Stimulated activated naive B cell treated with anti-CD40 and anti-IgM and Interleukin-4, amounts not matched to agents 10 μg/mL and 1 μg/mL and 100 μg/mL, for 72 hours (primary cell): Measurements from ENCODE around the gene SGMS2.

Experiments
- ATAC-seq, 2 donors: fragments of 150-1000 bp; cut with Tn5 transposase; replicated peaks; 2 replicates each; pipeline ENCODE4 v1.10.0; 2021; ENCODE audit warnings: moderate library complexity in 1 of 2
- DNase-seq: peaks from one replicate; pipeline ENCODE4 v3.0.0; 2021
- H3K27ac Mint-ChIP-seq: one replicate; pipeline ENCODE4 v1.8.0; 2022; ENCODE audit warnings: mild to moderate bottlenecking, mixed read lengths
- H3K27me3 Mint-ChIP-seq, 2 donors: one replicate each; pipeline ENCODE4 v1.8.0; 2022; ENCODE audit warnings: mixed read lengths in 2 of 2
- H3K36me3 Mint-ChIP-seq, 2 donors: one replicate each; pipeline ENCODE4 v1.8.0; 2022; ENCODE audit warnings: mixed read lengths in 2 of 2, mild to moderate bottlenecking in 1 of 2
- H3K4me1 Mint-ChIP-seq, 2 donors: one replicate each; pipeline ENCODE4 v1.8.0; 2022; ENCODE audit warnings: mixed read lengths in 2 of 2, mild to moderate bottlenecking in 1 of 2
- H3K4me3 Mint-ChIP-seq, 2 donors: one replicate each; pipeline ENCODE4 v1.8.0; 2022; ENCODE audit warnings: mild to moderate bottlenecking in 2 of 2, mixed read lengths in 2 of 2, moderate library complexity in 1 of 2
- H3K9me3 Mint-ChIP-seq, 2 donors: one replicate each; pipeline ENCODE4 v1.8.0; 2022; ENCODE audit warnings: mixed read lengths in 2 of 2, mild to moderate bottlenecking in 1 of 2

SGMS2 gene

DNA sequence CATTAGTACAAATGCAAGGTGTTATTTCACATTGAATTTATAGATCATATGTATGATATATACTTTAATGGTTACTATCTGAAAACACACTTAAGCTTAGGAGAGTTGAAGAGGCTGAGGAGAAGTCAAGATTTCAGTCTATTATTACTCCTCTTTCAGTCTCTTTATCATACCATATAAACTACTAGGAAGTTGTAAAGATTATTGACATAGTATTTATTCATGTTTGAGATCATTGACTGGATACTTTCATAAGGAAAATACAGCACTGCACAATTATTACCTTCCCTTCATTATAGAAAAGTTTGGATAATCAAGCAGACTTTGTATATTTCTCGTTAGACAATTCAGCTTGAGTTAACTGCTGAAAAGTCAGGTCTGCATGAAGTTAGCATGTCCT is 10.0 kb upstream of the SGMS2 start:
- Mint-ChIP-seq H3K9me3 (no peaks in the 10 kb centered on the region), H3K27me3 (peaks cover under 1 to 5% of the 10 kb centered on the region in 2 donors), H3K27ac (no peak overlapping the region), H3K36me3 (no peaks in the 10 kb centered on the region), H3K4me3 (no peak overlapping the region), H3K4me1 (no peaks in the 10 kb centered on the region)
- ATAC-seq (no peak), DNase-seq (no peak)

DNA sequence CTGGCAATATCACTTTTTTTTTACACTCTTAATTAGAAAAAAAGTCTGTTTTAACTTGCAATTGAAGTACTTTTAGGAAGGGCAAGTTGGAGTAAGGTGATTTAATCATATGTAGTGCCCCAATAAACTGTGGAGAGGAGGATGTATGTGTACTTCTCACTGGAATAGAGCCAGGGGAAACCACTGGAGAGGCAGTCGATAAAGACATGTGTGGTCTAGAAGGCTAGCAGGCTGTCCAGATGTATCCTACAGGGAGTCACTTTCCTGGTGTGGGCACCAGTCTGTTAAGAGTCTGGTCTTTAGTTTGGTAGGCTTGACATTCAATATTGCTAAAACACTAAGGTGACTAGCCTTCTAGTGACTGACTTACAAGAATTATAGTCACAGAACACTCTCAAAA is 9.6 kb upstream of the SGMS2 start:
- ATAC-seq, result no peak
- no peaks in the 10 kb centered on the region for H3K9me3 Mint-ChIP-seq
- peaks cover 2 to 7% of the 10 kb centered on the region in 2 donors for H3K27me3 Mint-ChIP-seq
- H3K4me3 Mint-ChIP-seq, result no peak overlapping the region
- H3K36me3 Mint-ChIP-seq, result no peaks in the 10 kb centered on the region
- no peaks in the 10 kb centered on the region for H3K4me1 Mint-ChIP-seq
- DNase-seq, result no peak
- H3K27ac Mint-ChIP-seq, result no peak overlapping the region

DNA sequence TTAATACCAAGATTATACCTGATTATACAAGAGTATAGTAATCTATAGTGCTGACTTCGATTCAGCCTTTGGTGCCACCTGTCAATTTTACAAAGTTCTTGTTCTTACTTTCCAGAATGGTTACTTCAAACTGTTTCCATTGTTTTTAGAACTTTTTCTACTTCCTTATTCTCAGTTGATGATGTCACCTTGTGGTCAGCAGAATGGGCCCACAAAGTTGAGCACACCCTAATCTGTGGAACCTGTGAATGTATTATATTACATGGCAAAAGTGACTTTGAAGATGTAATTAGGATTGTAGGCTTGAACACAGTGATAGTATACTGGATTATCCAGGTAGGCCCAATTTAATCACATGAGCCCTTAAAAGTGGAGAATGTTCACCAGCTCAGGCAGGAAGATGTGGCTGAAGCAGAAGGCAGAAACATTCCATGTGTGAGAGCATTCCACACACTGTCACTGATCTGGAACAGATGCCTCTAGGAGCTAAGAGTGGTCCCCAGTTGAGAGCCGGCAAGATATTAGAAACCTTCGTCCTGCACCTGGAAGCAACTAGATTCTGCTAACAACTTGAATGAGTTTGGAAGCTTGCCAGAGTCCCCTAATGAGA is 6.3 kb upstream of the SGMS2 start:
- Mint-ChIP-seq H3K36me3 (no peaks in the 10 kb centered on the region), H3K27ac (no peak overlapping the region), H3K4me3 (no peak overlapping the region), H3K27me3 (peaks cover 11 to 12% of the 10 kb centered on the region in 2 donors), H3K4me1 (no peaks in the 10 kb centered on the region), H3K9me3 (no peaks in the 10 kb centered on the region)
- ATAC-seq (peak; percentile 53 to 63), DNase-seq (no peak)

DNA sequence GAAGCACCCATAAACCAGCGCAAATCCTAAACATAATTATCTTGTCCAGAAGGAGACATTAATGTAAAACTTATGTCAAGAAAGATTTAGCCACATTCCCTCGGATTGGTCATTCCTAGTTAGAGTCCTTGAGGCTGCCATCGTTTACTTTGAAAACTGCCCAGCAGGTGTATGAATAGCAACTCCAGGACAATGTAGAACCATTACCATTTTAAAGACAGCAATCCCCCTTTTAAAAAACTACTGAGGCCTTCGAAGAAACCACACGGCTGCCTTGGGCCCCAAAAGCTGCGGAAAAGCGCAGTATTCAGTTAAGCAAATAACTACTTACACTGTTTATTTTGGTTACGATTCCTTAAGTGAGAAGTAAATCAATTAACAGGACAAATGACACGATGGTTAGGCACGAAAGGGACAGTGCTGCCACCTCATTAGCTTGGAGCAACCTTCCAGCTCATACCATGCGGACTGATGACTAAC is 822 bp upstream of the SGMS2 start:
- peaks cover 6 to 17% of the 10 kb centered on the region in 2 donors for H3K4me1 Mint-ChIP-seq
- H3K27me3 Mint-ChIP-seq, result peaks cover 41 to 56% of the 10 kb centered on the region in 2 donors
- H3K36me3 Mint-ChIP-seq, result no peaks in the 10 kb centered on the region
- no peak for ATAC-seq
- no peaks in the 10 kb centered on the region for H3K9me3 Mint-ChIP-seq
- H3K4me3 Mint-ChIP-seq, result peak overlapping the region in 1 of 2 donors; percentile 86
- no peak overlapping the region for H3K27ac Mint-ChIP-seq
- no peak for DNase-seq

DNA sequence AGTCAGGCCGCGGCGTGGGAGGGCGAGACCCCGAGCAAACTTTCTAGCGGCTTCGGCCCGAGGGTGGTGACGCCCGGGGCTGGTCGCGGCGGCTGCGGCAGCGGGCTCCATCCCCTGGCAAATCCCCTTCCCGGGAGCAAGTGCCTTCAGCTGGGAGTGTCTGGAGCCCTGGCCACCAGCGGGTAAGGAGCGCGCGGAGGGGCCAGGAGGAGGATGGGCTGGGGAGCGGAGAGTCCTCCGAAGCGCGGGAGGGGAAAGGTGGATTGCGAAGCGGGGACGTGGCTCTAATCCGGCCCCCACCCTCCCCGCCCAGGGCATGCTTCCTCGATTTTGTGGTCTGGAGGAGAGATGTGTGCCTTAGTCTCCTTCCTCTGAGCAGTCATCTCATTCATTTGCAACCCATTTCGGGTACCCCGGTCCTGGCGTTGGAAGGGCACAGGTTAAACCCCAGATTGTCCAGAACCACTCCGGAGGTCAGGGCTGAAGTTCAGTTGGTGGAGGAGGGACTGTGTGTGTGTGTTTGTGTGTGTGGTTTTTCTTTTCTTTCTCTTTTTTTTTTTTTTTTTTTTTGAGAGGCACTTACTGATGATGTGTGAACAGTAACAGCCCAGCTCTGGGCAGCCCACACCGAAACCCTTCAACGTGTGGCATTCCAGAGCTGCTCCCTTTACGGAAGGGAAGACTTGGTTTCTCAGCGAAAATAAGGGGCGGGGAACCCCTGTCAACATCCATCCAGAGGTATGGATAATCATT is 516 bp downstream of the SGMS2 start:
- peaks cover 6 to 17% of the 10 kb centered on the region in 2 donors for H3K4me1 Mint-ChIP-seq
- no peaks in the 10 kb centered on the region for H3K36me3 Mint-ChIP-seq
- peak; percentile 42 to 53 for ATAC-seq
- peak overlapping the region; percentile 84 to 86 for H3K4me3 Mint-ChIP-seq
- H3K27me3 Mint-ChIP-seq, result peaks cover 45 to 60% of the 10 kb centered on the region in 2 donors
- H3K27ac Mint-ChIP-seq, result peak overlapping the region; percentile 39
- no peaks in the 10 kb centered on the region for H3K9me3 Mint-ChIP-seq
- no peak for DNase-seq

DNA sequence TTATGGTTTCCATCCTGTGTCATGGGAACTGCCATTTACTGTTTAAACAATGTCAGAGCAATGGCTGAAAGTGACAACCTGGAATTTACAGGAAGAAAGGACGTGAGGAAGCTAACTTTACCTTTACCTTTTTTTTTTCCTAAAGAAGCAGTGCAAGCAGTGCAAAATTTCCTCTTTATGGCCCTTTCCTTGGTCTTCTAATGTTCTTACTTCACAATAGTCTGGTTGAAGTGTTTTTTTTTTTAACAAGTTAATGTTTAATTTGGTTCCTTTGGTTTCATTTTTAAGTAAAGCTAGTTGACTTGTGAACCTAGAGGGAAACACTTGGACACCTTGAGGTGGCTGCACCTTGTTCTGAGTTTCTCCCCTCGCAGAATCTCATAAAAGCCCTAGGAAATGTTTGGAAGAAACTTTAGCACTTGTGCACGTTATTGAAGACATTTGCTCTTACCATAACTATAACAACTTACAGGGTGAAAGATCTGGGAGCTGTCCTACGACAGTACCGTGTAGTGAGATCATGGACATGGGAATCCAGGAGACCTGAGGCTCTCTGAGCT is 1.8 kb downstream of the SGMS2 start:
- DNase-seq (no peak), ATAC-seq (no peak)
- Mint-ChIP-seq H3K36me3 (no peaks in the 10 kb centered on the region), H3K4me1 (peaks cover 6 to 17% of the 10 kb centered on the region in 2 donors), H3K27ac (no peak overlapping the region), H3K4me3 (no peak overlapping the region), H3K27me3 (peaks cover 47 to 63% of the 10 kb centered on the region in 2 donors), H3K9me3 (no peaks in the 10 kb centered on the region)

GRCh38 chr4:107828315-107829090 is 3.8 kb downstream of the SGMS2 start:
- no peak for DNase-seq
- Mint-ChIP-seq H3K27ac (no peak overlapping the region), H3K36me3 (no peaks in the 10 kb centered on the region), H3K9me3 (no peaks in the 10 kb centered on the region), H3K4me3 (no peak overlapping the region), H3K27me3 (peaks cover 40 to 57% of the 10 kb centered on the region in 2 donors), H3K4me1 (peaks cover 6 to 17% of the 10 kb centered on the region in 2 donors)
- no peak for ATAC-seq

- Mint-ChIP-seq H3K4me1 (no peaks in the 10 kb centered on the region), H3K27me3 (peaks cover 25 to 35% of the 10 kb centered on the region in 2 donors), H3K27ac (no peak overlapping the region), H3K9me3 (no peaks in the 10 kb centered on the region), H3K36me3 (no peaks in the 10 kb centered on the region), H3K4me3 (no peak overlapping the region)
- ATAC-seq (no peak), DNase-seq (no peak)
These were observed 6.4 kb downstream of the SGMS2 start for GRCh38 chr4:107831140-107831539.

DNA sequence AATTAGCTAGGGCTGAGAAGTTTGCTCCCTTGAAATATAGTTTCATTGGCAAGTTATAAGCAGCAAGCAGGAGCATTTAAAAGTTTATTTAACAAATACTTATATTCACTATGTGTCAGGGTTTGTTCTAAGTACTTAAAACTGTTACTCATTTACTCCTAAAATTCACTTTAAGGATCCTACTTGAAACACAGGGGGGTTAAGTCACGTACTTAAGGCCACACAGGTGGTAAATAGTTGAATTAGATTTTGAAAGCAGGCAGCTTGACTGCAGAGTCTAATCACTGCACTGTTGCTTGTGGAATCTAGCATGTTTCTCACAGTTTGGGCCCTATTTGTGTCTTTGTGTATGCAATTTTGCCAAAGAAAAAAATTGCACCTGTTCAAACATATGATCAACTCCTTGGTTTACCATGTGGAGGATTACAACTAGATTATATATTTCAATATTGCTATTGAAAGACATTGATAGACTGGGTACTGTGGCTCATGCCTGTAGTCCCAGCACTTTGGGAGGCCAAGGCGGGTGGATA is 7.6 kb downstream of the SGMS2 start:
- H3K27ac Mint-ChIP-seq, result no peak overlapping the region
- H3K4me1 Mint-ChIP-seq, result no peaks in the 10 kb centered on the region
- ATAC-seq (no peak), DNase-seq (no peak)
- H3K36me3 Mint-ChIP-seq, result no peaks in the 10 kb centered on the region
- H3K27me3 Mint-ChIP-seq, result peaks cover 16 to 24% of the 10 kb centered on the region in 2 donors
- H3K4me3 Mint-ChIP-seq, result no peak overlapping the region
- no peaks in the 10 kb centered on the region for H3K9me3 Mint-ChIP-seq

DNA sequence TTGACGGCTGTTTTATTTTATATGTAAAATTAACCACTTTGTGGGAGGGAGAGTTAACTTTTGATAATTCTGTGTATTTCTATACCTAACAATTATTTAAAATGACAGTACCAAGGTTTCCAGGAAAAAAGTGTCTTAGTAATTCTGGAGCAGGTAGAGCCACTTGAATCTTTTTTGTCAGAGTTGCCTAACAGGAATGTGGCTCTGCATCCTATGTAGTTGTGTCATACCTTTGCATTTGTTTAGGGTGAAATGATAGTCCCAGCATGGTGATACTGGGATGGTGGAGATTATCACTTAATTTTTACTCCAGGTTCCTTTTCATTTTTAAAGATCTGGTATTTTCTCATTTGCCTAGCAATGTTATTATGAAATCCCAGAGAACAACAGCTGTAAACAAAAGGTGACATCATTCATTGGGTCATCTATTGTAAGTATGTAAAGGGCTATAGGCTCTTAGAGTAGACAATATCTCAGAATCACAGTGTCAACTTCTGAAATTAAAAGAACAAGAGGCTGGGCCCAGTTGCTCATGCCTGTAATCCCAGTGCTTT is 9.6 kb downstream of the SGMS2 start:
- ATAC-seq, result no peak
- Mint-ChIP-seq H3K4me3 (no peak overlapping the region), H3K36me3 (no peaks in the 10 kb centered on the region), H3K4me1 (no peaks in the 10 kb centered on the region), H3K9me3 (no peaks in the 10 kb centered on the region), H3K27me3 (peaks cover 11 to 13% of the 10 kb centered on the region in 2 donors), H3K27ac (no peak overlapping the region)
- DNase-seq, result no peak

- Mint-ChIP-seq H3K4me1 (no peaks in the 10 kb centered on the region), H3K9me3 (no peaks in the 10 kb centered on the region), H3K27ac (no peak overlapping the region), H3K36me3 (no peaks in the 10 kb centered on the region), H3K27me3 (peaks cover 5 to 6% of the 10 kb centered on the region in 2 donors), H3K4me3 (no peak overlapping the region)
- ATAC-seq (no peak), DNase-seq (no peak)
These were observed 10.7 kb downstream of the SGMS2 start for GRCh38 chr4:107835406-107835805.

GRCh38 chr4:107837317-107837716 is 12.6 kb downstream of the SGMS2 start:
- DNase-seq (no peak), ATAC-seq (no peak)
- H3K4me1 Mint-ChIP-seq, result no peaks in the 10 kb centered on the region
- H3K27ac Mint-ChIP-seq, result no peak overlapping the region
- H3K9me3 Mint-ChIP-seq, result no peaks in the 10 kb centered on the region
- H3K36me3 Mint-ChIP-seq, result no peaks in the 10 kb centered on the region
- no peak overlapping the region for H3K4me3 Mint-ChIP-seq
- peaks cover 0 to 8% of the 10 kb centered on the region in 2 donors for H3K27me3 Mint-ChIP-seq

- no peak overlapping the region for H3K4me3 Mint-ChIP-seq
- H3K27ac Mint-ChIP-seq, result no peak overlapping the region
- no peaks in the 10 kb centered on the region for H3K9me3 Mint-ChIP-seq
- H3K4me1 Mint-ChIP-seq, result no peaks in the 10 kb centered on the region
- ATAC-seq (no peak), DNase-seq (no peak)
- no peaks in the 10 kb centered on the region for H3K36me3 Mint-ChIP-seq
- H3K27me3 Mint-ChIP-seq, result peaks cover 0 to 9% of the 10 kb centered on the region in 2 donors
These were observed 13.3 kb downstream of the SGMS2 start for GRCh38 chr4:107837776-107838618.
